Measurements from ENCODE around the gene CACNB2.
A peak's percentile ranks its signal among the peaks of the same experiment; 100 is the strongest.

The CACNB2 gene

DNA sequence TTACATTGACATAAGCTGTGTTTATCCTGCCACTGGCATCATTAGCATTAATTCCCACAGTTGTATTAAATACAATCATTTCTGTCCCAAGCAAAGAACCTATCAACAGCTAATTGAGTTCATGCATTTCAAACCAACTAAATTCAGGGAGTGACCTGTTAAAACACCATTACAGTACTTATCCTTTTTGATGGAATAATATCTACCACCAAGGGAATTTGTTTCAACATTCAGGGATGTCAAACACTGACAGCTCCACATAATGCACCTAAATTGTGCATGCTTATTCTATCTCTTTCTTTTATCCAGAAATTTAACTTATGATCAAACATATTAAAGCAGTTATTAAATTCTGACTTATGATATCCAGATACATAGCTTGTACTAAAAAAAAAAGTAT lies 374.3 kb downstream of the CACNB2 start:
- DNase-seq (ENCODE audit: low read depth): no peak

GRCh38 chr10:18516851-18517250 lies 376.6 kb downstream of the CACNB2 start:
- no peak for DNase-seq (ENCODE audit: low read depth)

DNA sequence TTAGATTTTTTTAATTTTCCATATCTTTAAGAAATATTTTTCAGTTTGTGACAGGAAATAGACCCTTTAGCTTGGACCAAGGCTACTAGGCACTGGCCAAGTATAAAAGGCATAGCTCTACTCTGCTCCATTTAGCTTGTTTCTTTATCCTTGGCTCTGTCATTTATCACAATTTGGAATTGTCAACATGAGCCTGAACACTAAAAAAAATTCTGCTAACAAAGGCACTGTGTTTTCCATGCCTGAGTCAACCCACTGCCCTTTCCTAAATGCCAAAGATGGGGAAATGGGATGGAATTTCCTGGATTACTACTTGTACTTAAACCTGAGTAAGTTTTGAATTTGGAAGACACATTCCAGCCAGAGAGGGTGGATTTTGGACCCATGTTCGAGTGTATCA lies 382.8 kb downstream of the CACNB2 start:
- DNase-seq (ENCODE audit: low read depth): no peak

- no peak for DNase-seq (ENCODE audit: low read depth)
Observed at GRCh38 chr10:18523858-18524257, 383.6 kb downstream of the CACNB2 start.

- DNase-seq (ENCODE audit: low read depth): peak; percentile 24
Observed at GRCh38 chr10:18527687-18528086, 387.5 kb downstream of the CACNB2 start.

GRCh38 chr10:18528292-18528691 lies 388.1 kb downstream of the CACNB2 start:
- DNase-seq (ENCODE audit: low read depth): no peak

DNA sequence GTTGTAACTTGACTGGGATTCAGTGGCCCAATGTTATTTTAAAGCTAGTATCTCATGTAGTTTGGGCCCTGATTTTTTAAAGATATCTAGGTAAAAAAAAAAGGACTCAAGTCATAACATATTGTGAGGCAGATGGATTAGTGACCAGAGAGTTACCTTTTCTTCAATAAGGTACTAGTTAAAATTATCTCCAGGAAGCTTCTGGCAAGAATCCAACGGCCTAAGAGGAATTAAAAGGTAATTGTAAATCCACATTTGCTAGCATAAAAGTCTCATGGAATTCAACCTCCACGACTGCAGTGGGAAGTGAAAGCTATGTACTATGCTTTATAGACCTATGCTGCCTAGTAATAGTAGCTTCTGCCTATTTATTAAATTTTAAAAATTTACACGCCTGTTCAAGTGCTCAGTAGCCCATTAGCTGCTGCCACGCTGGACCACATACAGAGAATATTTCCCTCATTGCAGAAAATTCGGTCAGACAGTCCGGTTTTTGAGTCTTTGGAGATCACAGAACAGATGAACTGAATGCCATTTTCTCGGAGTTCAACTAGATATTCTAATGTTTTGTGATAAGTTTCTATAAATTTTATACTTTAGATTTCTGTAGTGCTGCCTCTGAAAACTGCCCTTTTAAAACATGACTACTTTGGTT lies 392.8 kb downstream of the CACNB2 start:
- DNase-seq (ENCODE audit: low read depth): no peak

DNA sequence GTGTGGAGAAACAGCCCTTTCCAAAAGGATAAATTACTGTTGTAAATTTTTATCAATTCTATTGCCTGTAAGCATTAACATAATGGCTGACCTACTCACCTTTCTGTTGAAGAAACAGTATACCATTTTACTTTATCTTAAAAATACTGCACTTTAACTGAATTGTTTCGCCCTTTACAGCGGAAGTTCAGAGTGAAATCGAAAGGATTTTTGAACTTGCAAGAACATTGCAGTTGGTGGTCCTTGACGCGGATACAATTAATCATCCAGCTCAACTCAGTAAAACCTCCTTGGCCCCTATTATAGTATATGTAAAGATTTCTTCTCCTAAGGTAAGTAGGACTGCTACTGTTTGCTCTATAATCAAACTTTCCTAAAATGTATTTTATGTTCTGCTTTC lies 393.7 kb downstream of the CACNB2 start:
- no peak for DNase-seq (ENCODE audit: low read depth)

DNA sequence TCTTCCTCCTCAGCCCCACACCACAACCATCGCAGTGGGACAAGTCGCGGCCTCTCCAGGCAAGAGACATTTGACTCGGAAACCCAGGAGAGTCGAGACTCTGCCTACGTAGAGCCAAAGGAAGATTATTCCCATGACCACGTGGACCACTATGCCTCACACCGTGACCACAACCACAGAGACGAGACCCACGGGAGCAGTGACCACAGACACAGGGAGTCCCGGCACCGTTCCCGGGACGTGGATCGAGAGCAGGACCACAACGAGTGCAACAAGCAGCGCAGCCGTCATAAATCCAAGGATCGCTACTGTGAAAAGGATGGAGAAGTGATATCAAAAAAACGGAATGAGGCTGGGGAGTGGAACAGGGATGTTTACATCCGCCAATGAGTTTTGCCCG lies 399.1 kb downstream of the CACNB2 start:
- DNase-seq (ENCODE audit: low read depth): no peak

DNA sequence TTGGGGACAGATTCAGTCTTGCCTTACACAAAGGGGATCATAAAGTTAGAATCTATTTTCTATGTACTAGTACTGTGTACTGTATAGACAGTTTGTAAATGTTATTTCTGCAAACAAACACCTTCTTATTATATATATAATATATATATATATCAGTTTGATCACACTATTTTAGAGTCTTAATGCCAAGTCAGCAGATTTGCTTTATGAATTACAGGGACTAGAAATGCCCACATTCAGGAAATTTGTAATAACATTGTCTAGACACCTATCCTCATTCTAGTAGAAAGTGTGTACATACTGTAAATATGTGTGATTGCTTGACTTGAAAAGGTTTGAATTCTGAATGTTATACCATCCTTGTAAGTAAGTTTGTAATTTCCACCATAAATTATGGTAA lies 400.0 kb downstream of the CACNB2 start:
- DNase-seq (ENCODE audit: low read depth): no peak

GRCh38 chr10:18542832-18543231 lies 402.6 kb downstream of the CACNB2 start:
- DNase-seq (ENCODE audit: low read depth): peak; percentile 73

- no peak for DNase-seq (ENCODE audit: low read depth)
Observed at GRCh38 chr10:18545621-18546305, 405.5 kb downstream of the CACNB2 start.

DNA sequence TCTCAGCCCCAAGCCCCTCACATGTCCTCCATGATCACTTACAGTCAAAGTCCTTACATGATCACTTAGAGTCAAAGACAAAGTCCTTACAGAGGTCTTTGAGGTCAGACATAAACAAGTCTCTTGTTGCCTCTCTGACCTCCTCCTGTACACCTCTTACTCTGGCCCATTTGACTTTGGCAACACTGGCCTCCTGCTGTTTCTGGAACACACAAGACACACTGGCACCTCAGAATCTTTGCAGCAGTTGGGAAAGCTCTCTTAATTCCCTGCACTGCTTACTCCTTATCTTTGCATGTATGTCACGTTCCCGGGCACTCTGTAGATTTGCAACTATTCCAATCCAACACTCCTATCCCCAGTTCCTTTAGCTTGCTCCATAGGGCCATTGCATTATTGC lies 408.9 kb downstream of the CACNB2 start:
- no peak for DNase-seq (ENCODE audit: low read depth)

DNA sequence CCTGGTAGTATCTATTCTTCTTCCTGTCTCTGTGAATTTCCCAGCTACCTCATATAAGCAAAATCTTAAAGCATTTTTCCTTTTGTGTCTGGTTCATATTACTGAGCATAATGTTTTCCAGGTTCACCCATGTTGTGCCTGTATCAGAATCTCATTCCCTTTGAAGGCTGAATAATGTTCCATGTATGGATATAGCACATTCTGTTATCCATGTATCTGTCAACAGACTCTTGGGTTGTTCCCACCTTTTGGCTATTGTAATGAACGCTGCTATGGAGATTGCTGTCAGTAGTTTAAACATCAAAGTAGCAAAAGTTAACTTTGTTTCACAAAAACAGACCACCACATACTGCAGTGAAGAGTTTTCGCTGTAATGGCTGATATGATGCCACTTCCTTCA lies 411.2 kb downstream of the CACNB2 start:
- DNase-seq (ENCODE audit: low read depth): no peak

DNA sequence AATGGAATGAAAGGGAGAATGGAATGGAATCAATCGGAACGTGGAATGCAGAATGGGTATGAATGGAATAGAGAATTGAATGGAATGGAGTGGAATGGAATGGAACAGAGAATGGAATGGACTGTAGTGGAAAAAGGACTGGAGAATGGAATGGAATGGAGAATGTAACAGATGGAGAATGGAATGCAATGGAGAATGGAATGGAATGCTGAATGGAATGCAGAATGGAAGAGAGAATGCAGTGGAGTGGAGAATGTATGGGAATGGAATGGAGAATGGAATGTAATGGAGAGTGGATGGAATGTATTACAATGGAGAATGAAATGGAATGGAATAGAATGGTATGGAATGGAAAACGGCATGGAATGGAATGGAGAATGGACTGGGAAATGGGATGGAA lies 414.3 kb downstream of the CACNB2 start:
- no peak for DNase-seq (ENCODE audit: low read depth)

GRCh38 chr10:18556522-18557147 lies 416.4 kb downstream of the CACNB2 start:
- DNase-seq (ENCODE audit: low read depth): no peak

DNA sequence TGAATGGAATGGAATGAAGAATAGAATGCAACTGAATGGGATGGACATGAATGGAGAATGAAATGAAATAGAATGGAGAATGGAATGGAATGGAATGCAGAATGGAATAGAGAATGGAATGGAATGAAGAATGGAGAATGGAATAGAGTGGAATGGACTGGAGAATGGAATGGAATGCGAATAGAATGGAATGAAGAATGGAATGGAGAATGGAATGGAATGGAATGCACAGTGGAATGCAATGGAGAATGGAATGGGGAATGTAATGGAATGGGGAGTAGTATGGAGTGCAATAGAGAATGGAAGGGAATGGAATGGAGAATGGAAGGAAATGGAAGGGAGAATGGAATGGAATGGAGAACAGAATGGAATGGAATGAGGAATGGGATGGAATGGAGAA lies 417.7 kb downstream of the CACNB2 start:
- DNase-seq (ENCODE audit: low read depth): no peak

DNA sequence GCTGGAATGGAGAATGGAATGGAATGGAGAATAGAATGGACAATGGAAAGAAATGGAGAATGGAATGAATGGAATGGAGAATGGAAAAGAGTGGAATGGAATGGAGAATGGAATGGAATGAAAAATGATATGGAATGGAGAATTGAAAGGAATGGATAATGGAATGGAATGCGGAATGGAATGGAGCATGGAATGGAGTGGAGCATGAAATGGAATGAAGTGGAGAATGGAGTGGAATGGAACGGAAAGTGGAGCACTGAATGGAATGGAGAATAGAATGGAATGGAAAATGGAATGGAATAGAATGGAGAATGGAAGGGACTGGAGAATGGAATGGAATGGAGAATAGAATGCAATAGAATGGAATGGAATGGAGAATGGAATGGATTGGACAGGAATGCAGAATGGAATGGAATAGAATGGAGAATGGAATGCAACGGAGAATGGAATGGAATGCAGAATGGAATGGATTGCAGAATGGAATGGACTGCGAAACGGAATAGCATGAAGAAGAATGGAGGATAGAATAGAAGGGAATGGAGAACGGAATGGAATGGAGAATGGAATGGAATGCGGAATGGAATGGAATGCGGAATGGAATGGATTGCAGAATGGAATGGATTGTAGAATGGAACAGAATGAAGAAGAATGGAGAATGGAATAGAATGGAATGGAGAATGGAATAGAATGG lies 421.8 kb downstream of the CACNB2 start:
- no peak for DNase-seq (ENCODE audit: low read depth)

DNA sequence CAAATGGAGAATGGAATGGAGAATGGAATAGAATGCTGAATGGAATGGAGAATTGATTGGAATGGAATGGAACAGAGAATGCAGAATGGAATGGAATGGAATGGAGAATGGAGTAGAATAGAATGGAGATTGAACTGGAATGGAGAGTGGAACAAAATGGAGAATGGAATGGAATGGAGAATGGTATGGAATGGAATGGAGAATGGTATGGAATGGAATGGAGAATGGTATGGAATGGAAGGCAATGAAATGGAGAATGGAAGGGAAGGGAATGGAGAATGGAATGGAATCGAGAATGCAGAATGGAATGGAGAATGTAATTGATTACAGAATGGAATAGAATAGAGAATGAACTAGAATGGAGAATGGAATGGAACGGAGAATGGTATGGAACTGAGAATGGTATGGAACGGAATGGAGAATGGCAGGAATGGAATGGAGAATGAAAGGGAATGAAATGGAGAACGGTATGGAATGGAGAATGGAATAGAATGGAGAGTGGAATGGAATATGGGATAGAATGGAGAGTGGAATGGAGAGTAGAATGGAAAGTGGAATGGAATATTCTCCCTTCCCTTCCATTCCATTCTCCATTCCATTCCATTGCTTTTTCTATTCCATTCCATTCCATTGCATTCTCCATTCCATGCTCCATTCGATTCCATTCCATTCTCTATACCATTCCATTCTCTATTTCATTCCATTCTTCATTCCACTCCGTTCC lies 422.9 kb downstream of the CACNB2 start:
- DNase-seq (ENCODE audit: low read depth): no peak

GRCh38 chr10:18565006-18565405 lies 424.8 kb downstream of the CACNB2 start:
- DNase-seq (ENCODE audit: low read depth): no peak

DNA sequence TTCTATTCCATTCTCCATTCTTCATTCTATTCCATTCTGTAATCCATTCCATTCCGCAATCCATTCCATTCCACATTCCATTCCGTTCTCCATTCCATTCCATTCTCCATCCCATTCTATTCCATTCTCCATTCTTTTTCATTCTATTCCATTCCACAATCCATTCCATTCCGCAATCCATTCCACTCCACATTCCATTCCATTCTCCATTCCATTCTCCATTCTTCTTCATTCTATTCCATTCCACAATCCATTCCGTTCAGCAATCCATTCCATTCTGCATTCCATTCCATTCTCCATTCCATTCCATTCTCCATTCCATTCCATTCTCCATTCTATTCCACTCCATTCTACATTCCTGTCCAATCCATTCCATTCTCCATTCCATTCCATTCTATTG lies 426.0 kb downstream of the CACNB2 start:
- DNase-seq (ENCODE audit: low read depth): no peak

DNA sequence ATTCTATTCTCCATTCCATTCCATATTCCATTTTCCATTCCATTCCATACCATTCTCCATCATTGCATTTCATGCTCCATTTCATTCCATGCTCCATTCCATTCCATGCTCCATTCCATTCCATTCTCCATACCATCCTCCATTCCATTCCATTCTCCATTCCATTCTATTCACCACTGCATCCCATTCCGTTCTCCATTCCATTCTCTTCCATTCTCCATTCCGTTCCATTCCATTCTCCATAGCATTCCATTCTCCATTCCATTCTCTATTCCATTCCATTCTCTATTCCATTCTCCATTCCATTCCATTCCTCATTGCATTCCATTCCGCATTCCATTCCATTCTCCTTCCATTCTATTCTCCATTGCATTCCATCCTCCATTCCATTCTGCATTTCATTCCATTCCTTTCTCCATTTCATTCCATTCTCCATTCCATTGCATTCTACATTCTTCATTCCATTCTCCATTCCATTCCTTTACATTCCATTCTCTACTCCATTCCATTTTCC lies 427.2 kb downstream of the CACNB2 start:
- no peak for DNase-seq (ENCODE audit: low read depth)

Measured in iris pigment epithelial cell (primary cell).